Keratinocyte (primary cell): ENCODE measurements around the gene SMDT1. TPM values are rescaled to one million over a fixed set of nuclear protein-coding genes. Genes with fewer than 3 reads are reported as not detected.
"Not testable (repeated sequence)": the region's sequence is repeated elsewhere in the genome, so short reads cannot be mapped to it uniquely, and the experiment has no call there.

Source experiments
- DNase-seq: peaks from one replicate; pipeline ENCODE4 v3.0.0-alpha.2; 2011; ENCODE audit warnings: low read depth, missing footprints, low spot score
- FAIRE-seq: peaks from 2 replicates; lab custom pipeline; 2011; peaks lifted over from hg19 to GRCh38; lab: Jason Lieb, UNC
- H2AFZ ChIP-seq: 2 replicates; pipeline ENCODE4 v1.6.0; 2012; ENCODE audit warnings: low read length, control low read depth, inconsistent platforms; ENCODE audit not compliant: control insufficient read depth
- H3K27ac ChIP-seq: 2 replicates; pipeline ENCODE4 v1.5.1; 2011; ENCODE audit warnings: low read length; ENCODE audit not compliant: control insufficient read depth, insufficient read depth
- H3K27me3 ChIP-seq: 3 replicates; pipeline ENCODE4 v1.6.0; 2011; ENCODE audit warnings: low read length; ENCODE audit not compliant: control insufficient read depth, insufficient read depth; ENCODE audit errors: extremely low read depth
- H3K36me3 ChIP-seq, 2 experiments: 2 replicates in 1 of 2; 3 replicates in 1 of 2; pipeline ENCODE4 v1.5.1; 2011; ENCODE audit warnings: low read length in 2 of 2, mild to moderate bottlenecking in 1 of 2; ENCODE audit not compliant: control insufficient read depth in 2 of 2, insufficient read depth in 2 of 2; ENCODE audit errors: extremely low read depth in 1 of 2
- H3K4me1 ChIP-seq: 3 replicates; pipeline ENCODE4 v1.5.1; 2011; ENCODE audit warnings: low read length; ENCODE audit not compliant: control insufficient read depth, insufficient read depth; ENCODE audit errors: extremely low read depth
- H3K4me2 ChIP-seq: 3 replicates; pipeline ENCODE4 v1.6.0; 2011; ENCODE audit warnings: low read depth, low read length; ENCODE audit not compliant: control insufficient read depth, insufficient read depth; ENCODE audit errors: extremely low read depth
- H3K4me3 ChIP-seq, 3 experiments: fragments of 200-600 bp in 1 of 3; sonication (generic) in 1 of 3; 2 replicates in 2 of 3; 3 replicates in 1 of 3; pipeline ENCODE4 v1.5.1; 2011 to 2016; ENCODE audit warnings: low read length in 3 of 3, mild to moderate bottlenecking in 3 of 3, control low read depth in 2 of 3, inconsistent platforms in 1 of 3, low read depth in 1 of 3, mixed read lengths in 1 of 3, mixed run types in 1 of 3, moderate library complexity in 1 of 3; ENCODE audit not compliant: control insufficient read depth in 2 of 3, insufficient read depth in 2 of 3; ENCODE audit errors: extremely low read depth in 1 of 3
- H3K79me2 ChIP-seq: 2 replicates; pipeline ENCODE4 v1.6.0; 2012; ENCODE audit warnings: low read length; ENCODE audit not compliant: control insufficient read depth, insufficient read depth
- H3K9ac ChIP-seq: 3 replicates; pipeline ENCODE4 v1.6.0; 2011; ENCODE audit warnings: low read length; ENCODE audit not compliant: control insufficient read depth, insufficient read depth; ENCODE audit errors: extremely low read depth
- H3K9me1 ChIP-seq: 3 replicates; pipeline ENCODE4 v1.6.0; 2011; ENCODE audit warnings: low read length; ENCODE audit not compliant: control insufficient read depth, insufficient read depth; ENCODE audit errors: extremely low read depth
- H3K9me3 ChIP-seq: 2 replicates; pipeline ENCODE4 v1.5.1; 2012; ENCODE audit warnings: low read depth, low read length; ENCODE audit not compliant: control insufficient read depth
- H4K20me1 ChIP-seq: 3 replicates; pipeline ENCODE4 v1.6.0; 2011; ENCODE audit warnings: low read length; ENCODE audit not compliant: control insufficient read depth, insufficient read depth; ENCODE audit errors: extremely low read depth
- CTCF ChIP-seq, 3 experiments: IDR thresholded peaks in 1 of 3; conservative IDR thresholded peaks in 1 of 3; optimal IDR thresholded peaks in 1 of 3; 2 replicates in 2 of 3; 3 replicates in 1 of 3; pipeline versions ENCODE3 to v1.5.1; 2011; ENCODE audit warnings: low read length in 3 of 3, mild to moderate bottlenecking in 3 of 3, moderate library complexity in 2 of 3, control low read depth in 1 of 3, inconsistent platforms in 1 of 3; ENCODE audit not compliant: insufficient read depth in 2 of 3; ENCODE audit errors: extremely low read depth in 1 of 3
- EZH2 ChIP-seq: IDR thresholded peaks from one replicate; pipeline ENCODE4 v1.6.1; 2012; ENCODE audit warnings: inconsistent platforms, mild to moderate bottlenecking, low read length, moderate library complexity
- dilution Hi-C: fragments of 300-500 bp; cut with MboI; formaldehyde crosslinking; loops from one replicate; pipeline ENCODE4 v1.7.0; 2020; ENCODE audit warnings: low sequenced_read_pairs; ENCODE audit not compliant: extremely low pct_ligation_motif_present
- polyA plus RNA-seq, 5 experiments: library from polyadenylated mRNA; depleted of rRNA in 3 of 5; stranded (reverse) in 3 of 5; stranded (forward) in 1 of 5; unstranded in 1 of 5; fragments of >200 nt; gene quantifications; 1 replicate in 1 of 5; 2 replicates in 3 of 5; 3 replicates in 1 of 5; pipeline versions ENCODE4 v1.2.1 to v1.2.3, GENCODE V29; 2011 to 2012; ENCODE audit warnings: missing spikeins in 2 of 5, low read depth in 1 of 5, low replicate concordance in 1 of 5

The SMDT1 gene
- polyA plus RNA-seq, 1 donor (not counting 4 experiments of a cell fraction or from before 2014, with no cell fraction given), result 21.6 TPM

GRCh38 chr22:42120231-42121021 lies 40.9 kb downstream of the SMDT1 start:
- FAIRE-seq, dilution Hi-C loops, H3K27me3 ChIP-seq, H3K4me1 ChIP-seq, H4K20me1 ChIP-seq, H2AFZ ChIP-seq, H3K4me2 ChIP-seq, H3K79me2 ChIP-seq, DNase-seq, H3K9ac ChIP-seq, H3K9me3 ChIP-seq, H3K36me3 ChIP-seq, H3K27ac ChIP-seq, H3K9me1 ChIP-seq, H3K4me3 ChIP-seq: not testable (repeated sequence)

- H3K27ac ChIP-seq, H3K9ac ChIP-seq, H3K9me3 ChIP-seq, dilution Hi-C loops, H3K27me3 ChIP-seq, H3K79me2 ChIP-seq, H3K4me2 ChIP-seq, DNase-seq, FAIRE-seq, H2AFZ ChIP-seq, H3K4me3 ChIP-seq, H3K9me1 ChIP-seq, H3K36me3 ChIP-seq, H3K4me1 ChIP-seq, H4K20me1 ChIP-seq: not testable (repeated sequence)
These were observed 44.0 kb downstream of the SMDT1 start for GRCh38 chr22:42123529-42123928.

- Histone ChIP-seq H3K4me2 (no peak overlapping the region), H3K27me3 (no peaks in the 10 kb centered on the region), H2AFZ (no peak overlapping the region), H3K36me3 (no peaks in the 10 kb centered on the region), H3K9ac (no peak overlapping the region), H3K27ac (no peak overlapping the region), H3K4me3 (no peak overlapping the region), H3K79me2 (no peaks in the 10 kb centered on the region), H3K9me3 (no peaks in the 10 kb centered on the region), H4K20me1 (no peaks in the 10 kb centered on the region), H3K9me1 (no peaks in the 10 kb centered on the region), H3K4me1 (no peaks in the 10 kb centered on the region)
- TF ChIP-seq EZH2, result no peak
- TF ChIP-seq CTCF (optimal IDR thresholded peaks at IDR 0.05 in 1 of 3, IDR thresholded peaks at IDR 0.05 in 1 of 3, conservative IDR thresholded peaks at IDR 0.05 in 1 of 3; ENCODE audit: extremely low read depth in 1 of 3, insufficient read depth in 2 of 3, low read length in 3 of 3), result no peak
- dilution Hi-C loops, result no loop called here
- DNase-seq, result no peak
- no peak for FAIRE-seq
These were observed 48.1 kb downstream of the SMDT1 start for GRCh38 chr22:42127606-42128005.

GRCh38 chr22:42128007-42128406 lies 48.5 kb downstream of the SMDT1 start:
- H3K9ac ChIP-seq, H3K4me1 ChIP-seq, H3K9me3 ChIP-seq, H3K9me1 ChIP-seq, dilution Hi-C loops, H3K4me2 ChIP-seq, FAIRE-seq, H4K20me1 ChIP-seq, H3K4me3 ChIP-seq, H3K27me3 ChIP-seq, H3K79me2 ChIP-seq, H3K36me3 ChIP-seq, H3K27ac ChIP-seq, H2AFZ ChIP-seq, DNase-seq: not testable (repeated sequence)
